Heart right ventricle (tissue), 16 donors: Measurements from ENCODE around the gene HTRA3. TPM values are rescaled to one million over a fixed set of nuclear protein-coding genes. Genes with fewer than 3 reads are reported as not detected.
A peak's percentile ranks its signal among the peaks of the same experiment; 100 is the strongest.

Experiments used
- ATAC-seq, 8 donors: fragments of 200-7000 bp; cut with Tn5 transposase; one replicate each; pipeline ENCODE4 v1.9.1; 2020; ENCODE audit warnings: mild to moderate bottlenecking in 8 of 8, moderate library complexity in 8 of 8, moderate number of reproducible peaks in 1 of 8
- DNase-seq, 2 donors: peaks; one replicate each; pipeline ENCODE4 v3.0.0-alpha.2; 2020
- H3K27ac ChIP-seq, 10 donors: fragments of 200-600 bp; sonication (generic) in 2 of 10; one replicate each; pipeline versions ENCODE4 v1.5.0 to v1.8.0; 2020 to 2022; ENCODE audit warnings: mild to moderate bottlenecking in 3 of 10
- H3K27me3 ChIP-seq, 7 donors: fragments of 200-600 bp; one replicate each; pipeline ENCODE4 v1.8.0; 2021 to 2022; ENCODE audit warnings: mild to moderate bottlenecking in 2 of 7
- H3K36me3 ChIP-seq, 9 donors: fragments of 200-600 bp; sonication (generic) in 1 of 9; one replicate each; pipeline versions ENCODE4 v1.5.0 to v1.8.0; 2020 to 2022; ENCODE audit warnings: mild to moderate bottlenecking in 2 of 9
- H3K4me1 ChIP-seq, 9 donors: fragments of 200-600 bp; sonication (generic) in 1 of 9; one replicate each; pipeline versions ENCODE4 v1.5.0 to v1.8.0; 2020 to 2022; ENCODE audit warnings: mild to moderate bottlenecking in 4 of 9
- H3K4me3 ChIP-seq, 10 donors: fragments of 200-600 bp; sonication (generic) in 2 of 10; one replicate each; pipeline versions ENCODE4 v1.5.0 to v1.8.0; 2020 to 2022; ENCODE audit warnings: mild to moderate bottlenecking in 7 of 10, moderate library complexity in 2 of 10
- H3K9me3 ChIP-seq, 11 donors: fragments of 200-600 bp in 10 of 11; sonication (generic) in 2 of 11; one replicate each; pipeline versions ENCODE4 v1.5.0 to v1.8.0; 2013 to 2022; ENCODE audit warnings: mild to moderate bottlenecking in 2 of 11, control low read depth in 1 of 11, moderate library complexity in 1 of 11
- CTCF ChIP-seq, 9 donors: fragments of 200-600 bp; sonication (generic) in 2 of 9; IDR thresholded peaks; one replicate each; pipeline versions ENCODE4 v1.5.0 to v1.8.0; 2021 to 2022; ENCODE audit warnings: antibody characterized with exemption in 9 of 9, mild to moderate bottlenecking in 5 of 9, moderate library complexity in 1 of 9
- WGBS, 2 donors: extraction: QIAGEN DNeasy Blood & Tissue Kit; methylation state at CpG; one replicate each; pipeline ENCODE4 v1.1.7; 2013; ENCODE audit warnings: inconsistent platforms in 1 of 2; 5-methylcytosine and 5-hydroxymethylcytosine counted together
- intact Hi-C, 10 donors: fragments of 100-400 bp; cut with DNase I; formaldehyde crosslinking; loops; one replicate each; pipeline versions ENCODE4 v1.11.1 to v1.14.2; 2022
- polyA plus RNA-seq, 2 donors: library from polyadenylated mRNA; stranded (reverse); fragments of 200-250 nt; gene quantifications; one replicate each; pipeline ENCODE4 v1.2.3, GENCODE V29; 2013
- total RNA-seq, 10 donors: library from RNA; stranded (reverse); fragmentation: NEBNext Ultra II Directional in 3 of 10; extraction: Animal tissue kit (Norgen Biotek cat#: 25700) in 3 of 10; gene quantifications; one replicate each; pipeline versions ENCODE4 v1.2.1 to v1.2.4, GENCODE V29; 2021 to 2023
- donor health status: Arrhythmogenic right ventricular cardiomyopathy.
- donor health status: ischemic (EF 13 %, LVEDD 7.1; RV severe dilation, severe dysfunction).
- donor health status: healthy with polysubstance abuse.
- donor health status: DM: no; HTN: yes; CAD: no.
- donor health status: DM: no; HTN: no; CAD: no.
- donor health status: ischemic (EF 25% LVEDD 6.9; RV normal size, moderate dysfunction).
- donor health status: ischemic (EF 25% LVEDD 5.7; RV mildly dilated, moderate dysfunction).
- donor health status: healthy.
- donor health status: DM: yes; HTN: yes; CAD: no.
- donor health status: Ischemic cardiomyopathy.
- donor health status: ischemic (EF 35%, LVEDD 5.7; RV mildly dilated, moderate dysfunction).
- donor health status: nonischemic (EF 11% LVEDD 7.7; RV severe dilation, severe dysfunction).
- donor health status: DM: yes; HTN: yes; CAD: no.
- donor health status: PGD.
- donor health status: ischemic (EF 29% LVEDD 5.4; RV normal size, mild dysfunction).
- donor health status: nonischemic (EF 23%, LVEDD 6.1; RV moderate dilation, normal function).

HTRA3 gene
- total and polyA plus RNA-seq, 12 donors = 20.2 to 82.5 (median 54.2) TPM

GRCh38 chr4:8237256-8237989 lies 32.1 kb upstream of the HTRA3 start:
- intact Hi-C loops = loop anchor here in 2 of 10 donors (5.0 to 10.0 kb wide), 2 partner anchors 60 to 63 kb away; no protein-coding TSS in a partner anchor
- no peak for ATAC-seq
- no peak overlapping the region for H3K4me3 ChIP-seq
- H3K36me3 ChIP-seq = peaks cover 0 to 87% (median 10%) of the 10 kb centered on the region in 9 donors
- H3K27me3 ChIP-seq = no peaks in the 10 kb centered on the region
- peaks cover 1 to 6% (median 5%) of the 10 kb centered on the region in 9 donors for H3K4me1 ChIP-seq
- TF ChIP-seq CTCF (IDR thresholded peaks at IDR 0.05) = no peak
- no peak overlapping the region for H3K27ac ChIP-seq
- no peak for DNase-seq
- 94 to 97% methylated on average over 29 of the region's 29 CpGs for WGBS, 2 donors
- no peaks in the 10 kb centered on the region for H3K9me3 ChIP-seq

- TF ChIP-seq CTCF (IDR thresholded peaks at IDR 0.05) = no peak
- H3K9me3 ChIP-seq = no peaks in the 10 kb centered on the region
- WGBS, 2 donors = 70 to 82% methylated on average over 14 of the region's 14 CpGs
- H3K27ac ChIP-seq = no peak overlapping the region
- H3K4me3 ChIP-seq = no peak overlapping the region
- no peak for ATAC-seq
- H3K4me1 ChIP-seq = peaks cover 5 to 12% (median 10%) of the 10 kb centered on the region in 9 donors
- H3K36me3 ChIP-seq = peaks cover 0 to 81% (median 10%) of the 10 kb centered on the region in 9 donors
- no peak for DNase-seq
- intact Hi-C loops = loop anchor here in 3 of 10 donors (1.0 to 10.0 kb wide), 3 partner anchors 26 to 63 kb away; no protein-coding TSS in a partner anchor
- no peaks in the 10 kb centered on the region for H3K27me3 ChIP-seq
Observed at GRCh38 chr4:8238036-8238511, 31.5 kb upstream of the HTRA3 start.

- ATAC-seq = no peak
- Histone ChIP-seq H3K4me1 (peaks cover 5 to 13% (median 10%) of the 10 kb centered on the region in 9 donors), H3K4me3 (no peak overlapping the region), H3K36me3 (peaks cover 0 to 75% (median 10%) of the 10 kb centered on the region in 9 donors), H3K9me3 (no peaks in the 10 kb centered on the region), H3K27me3 (no peaks in the 10 kb centered on the region), H3K27ac (no peak overlapping the region)
- peak in 7 of 9 donors; percentile 24 to 47 (median 34) for TF ChIP-seq CTCF (IDR thresholded peaks at IDR 0.05)
- intact Hi-C loops = loop anchor here in 3 of 10 donors (1.0 to 10.0 kb wide), 3 partner anchors 26 to 64 kb away; no protein-coding TSS in a partner anchor
- DNase-seq = peak in 1 of 2 donors; percentile 18
- WGBS, 2 donors = 63 to 68% methylated on average over 17 of the region's 17 CpGs
Observed at GRCh38 chr4:8238515-8239053, 31.0 kb upstream of the HTRA3 start.

GRCh38 chr4:8239226-8239625 lies 30.3 kb upstream of the HTRA3 start:
- ATAC-seq (no peak), DNase-seq (no peak)
- no peak for TF ChIP-seq CTCF (IDR thresholded peaks at IDR 0.05)
- Histone ChIP-seq H3K27ac (no peak overlapping the region), H3K27me3 (no peaks in the 10 kb centered on the region), H3K36me3 (peaks cover 0 to 69% (median 10%) of the 10 kb centered on the region in 9 donors), H3K4me3 (no peak overlapping the region), H3K4me1 (peaks cover 5 to 13% (median 10%) of the 10 kb centered on the region in 9 donors), H3K9me3 (no peaks in the 10 kb centered on the region)
- intact Hi-C loops = loop anchor here in 2 of 10 donors (5.0 to 10.0 kb wide), 2 partner anchors 62 to 64 kb away; no protein-coding TSS in a partner anchor
- WGBS, 2 donors = 98% methylated on average over 13 of the region's 13 CpGs
